OCI-LY7 (cell line): ENCODE results near the gene SLC26A9. TPM values are rescaled to one million over a fixed set of nuclear protein-coding genes. Genes with fewer than 3 reads are reported as not detected.

Source experiments
- BruUV-seq: library from RNA; stranded (reverse); fragments of 400-500 nt; replicated peaks from 2 replicates; lab custom pipeline; 2021; lab: Mats Ljungman, UMichigan
- CTCF ChIA-PET: fragments of 300-600 bp; sonication (Branson Sonifier 250); formaldehyde crosslinking; loops from one replicate; lab custom pipeline; 2022; ENCODE audit warnings: antibody characterized with exemption; ENCODE audit not compliant: unreplicated experiment; lab: Charles Lee
- POLR2A ChIA-PET: fragments of 300-600 bp; sonication (Branson Sonifier 250); formaldehyde crosslinking; loops from one replicate; lab custom pipeline; 2022; ENCODE audit warnings: antibody characterized with exemption; lab: Charles Lee
- DNase-seq: peaks from one replicate; pipeline ENCODE4 v3.0.0-alpha.2; 2015; ENCODE audit warnings: low spot score
- H2AFZ ChIP-seq: fragments of 200-600 bp; sonication (generic), shearing (Covaris generic); 2 replicates; pipeline ENCODE4 v1.6.1; 2014; ENCODE audit warnings: mild to moderate bottlenecking, antibody characterized with exemption, low read length, moderate library complexity
- H3K27ac ChIP-seq: fragments of 200-600 bp; sonication (generic); 2 replicates; pipeline ENCODE4 v1.5.1; 2014; ENCODE audit warnings: mixed run types, low read depth, mild to moderate bottlenecking, moderate library complexity, low read length, inconsistent platforms; ENCODE audit not compliant: poor library complexity, severe bottlenecking
- H3K36me3 ChIP-seq: fragments of 200-600 bp; sonication (generic); 2 replicates; pipeline ENCODE4 v1.6.1; 2014; ENCODE audit warnings: mild to moderate bottlenecking, antibody characterized with exemption, low read length, moderate library complexity, mixed read lengths; ENCODE audit not compliant: insufficient read depth
- H3K4me1 ChIP-seq: fragments of 200-600 bp; sonication (generic); 2 replicates; pipeline ENCODE4 v1.5.1; 2014; ENCODE audit warnings: mild to moderate bottlenecking, low read length; ENCODE audit not compliant: insufficient read depth, poor library complexity, severe bottlenecking
- H3K4me2 ChIP-seq: fragments of 200-600 bp; sonication (generic); 2 replicates; pipeline ENCODE4 v1.6.1; 2014; ENCODE audit warnings: mild to moderate bottlenecking, low read length
- H3K4me3 ChIP-seq: fragments of 200-600 bp; sonication (generic); 2 replicates; pipeline ENCODE4 v1.5.1; 2014; ENCODE audit warnings: mild to moderate bottlenecking, low read depth, low read length; ENCODE audit not compliant: poor library complexity, severe bottlenecking
- H3K79me2 ChIP-seq: fragments of 200-600 bp; sonication (generic); 2 replicates; pipeline ENCODE4 v1.6.1; 2016; ENCODE audit warnings: low read depth, mild to moderate bottlenecking, low read length, moderate library complexity, mixed read lengths; ENCODE audit not compliant: insufficient read depth
- H3K9me2 ChIP-seq: fragments of 200-600 bp; sonication (generic); 2 replicates; pipeline ENCODE4 v1.6.1; 2016; ENCODE audit warnings: mild to moderate bottlenecking, low read length, mixed read lengths; ENCODE audit not compliant: insufficient read depth
- H3K9me3 ChIP-seq: fragments of 200-600 bp; sonication (generic); 2 replicates; pipeline ENCODE4 v1.6.1; 2014; ENCODE audit warnings: mild to moderate bottlenecking, mixed run types, low read length, mixed read lengths
- H4K20me1 ChIP-seq: fragments of 200-600 bp; sonication (generic); 2 replicates; pipeline ENCODE4 v1.6.1; 2014; ENCODE audit warnings: mild to moderate bottlenecking, antibody characterized with exemption, low read length, moderate library complexity, mixed read lengths; ENCODE audit not compliant: insufficient read depth
- EZH2phosphoT487 ChIP-seq: fragments of 200-600 bp; sonication (generic); IDR thresholded peaks from 2 replicates; pipeline ENCODE4 v1.6.1; 2018; ENCODE audit warnings: low read depth, borderline replicate concordance, mild to moderate bottlenecking, mixed run types, antibody characterized with exemption, low read length, moderate library complexity, mixed read lengths
- intact Hi-C: fragments of 100-400 bp; cut with micrococcal nuclease; formaldehyde crosslinking; loops from one replicate; pipeline ENCODE4 v1.10.0; 2022; ENCODE audit not compliant: unreplicated experiment
- total RNA-seq, 2 experiments: library from RNA; depleted of rRNA in 1 of 2; stranded (reverse); fragments of >200 nt in 1 of 2; shearing (Covaris generic) in 1 of 2; gene quantifications; 2 replicates each; pipeline ENCODE4 v1.2.3, GENCODE V29; 2014 to 2022
- TF ChIP-seq, protein P1 (sequence below): fragments of 200-600 bp; sonication (generic); conservative IDR thresholded peaks from 2 replicates; pipeline ENCODE4 v1.5.1; 2014; ENCODE audit warnings: mild to moderate bottlenecking, antibody characterized with exemption, low read length, moderate library complexity, mixed read lengths

The SLC26A9 gene
- total RNA-seq, 2 experiments from 2014 or later = not detected

DNA sequence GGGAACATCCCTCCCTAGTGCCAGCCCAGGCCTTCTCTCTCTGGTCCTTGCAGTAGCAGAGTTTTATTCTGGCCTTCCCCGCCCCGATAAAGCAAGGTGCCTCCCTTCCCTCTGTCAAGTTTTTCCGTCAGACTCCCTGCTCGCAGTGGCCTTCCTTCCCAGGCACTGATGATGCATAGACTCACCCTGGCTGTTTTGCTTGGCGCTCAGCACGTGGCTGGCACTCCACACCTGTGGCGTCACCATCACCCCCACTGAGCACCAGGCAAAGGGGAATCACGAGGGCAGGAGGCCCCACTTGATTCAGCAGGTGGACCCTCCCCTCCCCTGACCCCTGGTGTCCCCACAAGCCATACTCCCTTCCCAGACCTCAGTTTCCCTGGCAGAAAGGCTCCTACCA is 7.4 kb downstream of the SLC26A9 start:
- H3K79me2 ChIP-seq = no peaks in the 10 kb centered on the region
- no peaks in the 10 kb centered on the region for H3K36me3 ChIP-seq
- no peak overlapping the region for H3K4me3 ChIP-seq
- no peak for DNase-seq
- TF ChIP-seq, protein P1, sequence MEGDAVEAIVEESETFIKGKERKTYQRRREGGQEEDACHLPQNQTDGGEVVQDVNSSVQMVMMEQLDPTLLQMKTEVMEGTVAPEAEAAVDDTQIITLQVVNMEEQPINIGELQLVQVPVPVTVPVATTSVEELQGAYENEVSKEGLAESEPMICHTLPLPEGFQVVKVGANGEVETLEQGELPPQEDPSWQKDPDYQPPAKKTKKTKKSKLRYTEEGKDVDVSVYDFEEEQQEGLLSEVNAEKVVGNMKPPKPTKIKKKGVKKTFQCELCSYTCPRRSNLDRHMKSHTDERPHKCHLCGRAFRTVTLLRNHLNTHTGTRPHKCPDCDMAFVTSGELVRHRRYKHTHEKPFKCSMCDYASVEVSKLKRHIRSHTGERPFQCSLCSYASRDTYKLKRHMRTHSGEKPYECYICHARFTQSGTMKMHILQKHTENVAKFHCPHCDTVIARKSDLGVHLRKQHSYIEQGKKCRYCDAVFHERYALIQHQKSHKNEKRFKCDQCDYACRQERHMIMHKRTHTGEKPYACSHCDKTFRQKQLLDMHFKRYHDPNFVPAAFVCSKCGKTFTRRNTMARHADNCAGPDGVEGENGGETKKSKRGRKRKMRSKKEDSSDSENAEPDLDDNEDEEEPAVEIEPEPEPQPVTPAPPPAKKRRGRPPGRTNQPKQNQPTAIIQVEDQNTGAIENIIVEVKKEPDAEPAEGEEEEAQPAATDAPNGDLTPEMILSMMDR = no peak
- TF ChIP-seq EZH2phosphoT487 = no peak
- no peak overlapping the region for H2AFZ ChIP-seq
- no TSS peak for BruUV-seq
- H4K20me1 ChIP-seq = no peaks in the 10 kb centered on the region
- H3K9me3 ChIP-seq = no peaks in the 10 kb centered on the region
- H3K27ac ChIP-seq = no peak overlapping the region
- ChIA-PET POLR2A (no interaction called here), CTCF (no interaction called here)
- H3K9me2 ChIP-seq = no peaks in the 10 kb centered on the region
- intact Hi-C loops = no loop called here
- H3K4me1 ChIP-seq = no peaks in the 10 kb centered on the region
- H3K4me2 ChIP-seq = no peak overlapping the region

DNA sequence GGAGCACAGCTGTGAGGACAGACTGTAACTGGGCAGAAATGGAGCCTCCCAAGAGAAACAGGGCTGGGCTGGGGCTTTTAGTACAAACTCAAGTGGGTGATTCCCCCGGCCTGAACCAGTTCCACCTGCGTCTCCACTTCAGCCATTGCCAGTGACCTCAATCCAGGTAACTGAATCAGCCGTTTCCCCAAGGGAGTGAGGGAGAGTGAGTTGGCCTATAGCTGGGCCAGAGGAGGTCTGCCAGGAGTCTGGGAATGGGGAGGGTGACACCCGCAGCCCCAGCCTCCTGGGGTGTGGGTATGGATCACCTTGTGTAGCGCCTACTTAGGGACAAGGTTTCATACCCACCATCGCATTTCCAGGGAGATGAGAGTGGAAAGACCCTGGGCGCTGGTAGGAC is 8.5 kb downstream of the SLC26A9 start:
- ChIA-PET CTCF (no interaction called here), POLR2A (no interaction called here)
- Histone ChIP-seq H3K9me2 (no peaks in the 10 kb centered on the region), H3K4me1 (no peaks in the 10 kb centered on the region), H4K20me1 (no peaks in the 10 kb centered on the region), H3K4me3 (no peak overlapping the region), H3K79me2 (no peaks in the 10 kb centered on the region), H3K9me3 (no peaks in the 10 kb centered on the region), H3K27ac (no peak overlapping the region), H2AFZ (no peak overlapping the region), H3K36me3 (no peaks in the 10 kb centered on the region), H3K4me2 (no peak overlapping the region)
- no peak for TF ChIP-seq EZH2phosphoT487
- TF ChIP-seq, protein P1 = no peak
- DNase-seq = no peak
- no TSS peak for BruUV-seq
- intact Hi-C loops = no loop called here

DNA sequence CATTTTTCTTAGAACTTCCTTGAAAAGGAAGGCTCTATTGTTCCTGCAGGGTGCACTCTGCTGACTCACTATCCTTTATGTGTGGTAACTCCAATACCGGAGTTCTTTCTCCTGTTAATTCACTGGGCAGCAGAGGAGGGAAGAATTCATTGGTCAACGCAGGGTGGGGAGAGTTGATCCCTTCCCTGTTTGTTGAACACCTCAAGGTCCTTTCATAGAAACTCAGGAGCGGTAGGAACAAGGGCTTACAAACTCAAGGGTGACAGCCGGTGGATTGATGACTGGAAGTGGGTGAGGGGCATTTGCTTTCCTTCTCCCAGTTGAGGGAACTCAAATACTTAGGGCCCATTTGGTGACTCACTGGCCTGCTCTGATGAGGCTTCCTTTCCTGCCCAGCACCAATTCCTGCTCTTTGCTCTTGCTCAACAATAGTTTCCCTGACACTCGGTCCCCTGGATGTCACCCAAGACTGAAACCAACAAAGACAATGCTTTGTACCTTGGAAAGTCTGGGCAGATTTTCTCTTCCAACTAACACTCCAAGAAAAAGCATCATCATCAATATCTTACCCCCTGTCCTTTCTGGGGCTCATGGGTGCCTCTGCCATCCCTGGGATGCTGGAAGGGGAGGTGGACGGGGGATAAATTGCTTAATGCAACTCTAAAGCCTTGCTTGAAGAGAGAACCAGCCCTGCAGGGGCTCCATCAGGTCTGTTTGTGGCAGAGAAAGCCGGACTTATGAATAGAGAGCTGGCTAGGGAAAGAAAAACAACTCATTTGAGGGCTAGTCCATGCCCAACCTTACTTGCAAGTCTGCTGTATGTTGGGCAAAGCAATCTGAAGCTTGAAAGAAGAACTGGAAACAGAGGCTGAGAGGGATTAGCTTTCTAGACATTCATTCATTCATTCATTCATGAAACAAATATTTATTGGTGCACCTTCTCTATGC is 9.3 kb downstream of the SLC26A9 start:
- Histone ChIP-seq H4K20me1 (no peaks in the 10 kb centered on the region), H3K27ac (no peak overlapping the region), H3K9me2 (no peaks in the 10 kb centered on the region), H3K4me3 (no peak overlapping the region), H3K4me2 (no peak overlapping the region), H3K9me3 (no peaks in the 10 kb centered on the region), H3K36me3 (no peaks in the 10 kb centered on the region), H3K4me1 (no peaks in the 10 kb centered on the region), H3K79me2 (no peaks in the 10 kb centered on the region), H2AFZ (no peak overlapping the region)
- TF ChIP-seq EZH2phosphoT487 = no peak
- TF ChIP-seq, protein P1 = no peak
- no TSS peak for BruUV-seq
- CTCF ChIA-PET = no interaction called here
- intact Hi-C loops = no loop called here
- DNase-seq = no peak
- POLR2A ChIA-PET = no interaction called here
